Putamen (tissue), 1 donor: ENCODE data around the gene KIAA1671.

Experiments used
- DNase-seq: peaks from one replicate; pipeline ENCODE4 v3.0.0-alpha.2; 2016; ENCODE audit warnings: low spot score

Gene KIAA1671

GRCh38 chr22:25068707-25069106 is 116.2 kb downstream of the KIAA1671 start:
- no peak for DNase-seq

DNA sequence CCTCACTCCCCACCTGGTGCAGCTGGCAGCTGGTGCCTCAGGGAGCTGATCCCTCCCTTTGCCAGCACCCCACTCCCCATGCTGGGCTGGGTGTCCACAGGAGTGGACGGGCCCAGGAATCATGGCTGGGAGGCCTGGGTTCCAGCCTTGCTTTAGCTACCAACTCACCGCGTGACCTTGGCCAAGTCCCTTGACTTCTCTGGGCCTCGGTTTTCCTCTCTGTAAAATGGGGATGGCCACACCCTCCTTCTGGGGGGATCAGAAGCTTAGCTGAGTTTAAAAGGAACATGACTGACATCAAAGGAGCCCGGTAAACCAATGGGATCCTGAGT is 116.9 kb downstream of the KIAA1671 start:
- DNase-seq: no peak

- no peak for DNase-seq
These were observed 117.4 kb downstream of the KIAA1671 start for GRCh38 chr22:25069758-25070481.

DNA sequence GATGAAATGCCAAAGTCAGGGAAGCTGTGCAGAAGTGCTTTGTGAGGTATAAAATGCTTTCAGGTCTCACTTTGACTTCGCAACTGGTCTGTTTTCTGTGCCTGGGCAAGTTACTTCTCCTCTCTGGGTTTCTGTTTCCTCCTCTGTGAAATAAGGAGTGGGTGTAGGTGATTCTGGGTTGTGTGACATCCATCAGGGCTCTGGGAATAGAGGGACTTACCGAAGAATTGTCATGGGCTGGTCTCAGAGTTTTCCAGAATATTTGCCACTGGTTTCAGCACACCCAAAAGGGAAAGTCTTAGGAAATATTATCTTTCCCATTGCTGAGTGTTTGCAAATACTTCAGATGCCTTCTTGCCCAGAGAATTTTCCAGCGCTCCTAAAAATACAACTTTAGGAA is 118.4 kb downstream of the KIAA1671 start:
- no peak for DNase-seq

DNA sequence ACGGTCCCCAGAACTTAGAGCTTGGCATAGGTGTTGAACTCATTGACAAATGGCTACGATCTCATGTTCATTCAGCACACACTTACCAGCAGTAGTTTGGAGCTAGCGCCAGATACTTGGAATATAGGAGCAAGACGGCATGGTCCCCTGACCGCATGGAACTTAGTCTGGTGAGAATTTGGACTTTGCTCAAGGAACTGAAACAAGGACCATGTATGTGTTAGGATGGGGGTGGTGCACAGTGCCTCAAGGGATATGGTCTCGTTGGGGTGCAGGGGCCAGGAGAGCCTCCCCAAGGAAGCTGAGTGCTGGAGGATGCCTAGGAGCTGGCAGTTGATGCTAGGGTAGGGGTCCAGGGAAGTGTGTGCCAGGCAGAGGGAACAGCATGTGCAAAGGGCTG is 119.2 kb downstream of the KIAA1671 start:
- no peak for DNase-seq

DNA sequence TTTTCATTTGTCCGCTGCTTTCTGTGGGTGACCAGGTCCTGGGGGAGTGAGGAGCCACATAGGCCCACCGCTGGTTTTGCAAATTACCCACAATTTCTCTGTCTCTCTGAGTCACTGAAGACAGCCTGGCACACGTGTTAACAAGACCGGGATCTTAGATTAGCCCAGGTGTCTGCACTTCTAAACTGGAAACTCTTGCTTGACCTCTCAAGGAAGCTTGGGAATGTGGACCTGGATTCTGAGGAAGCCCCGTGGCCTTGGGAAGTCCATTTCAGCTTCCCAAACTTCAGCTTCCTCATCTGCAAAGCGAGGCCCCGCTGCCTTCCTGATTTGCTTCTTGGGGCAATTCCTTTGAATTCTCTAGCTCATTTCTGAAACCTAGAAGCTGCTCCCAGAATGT is 119.9 kb downstream of the KIAA1671 start:
- DNase-seq: no peak

GRCh38 chr22:25076336-25076735 is 123.8 kb downstream of the KIAA1671 start:
- no peak for DNase-seq

- DNase-seq: no peak
These were observed 124.5 kb downstream of the KIAA1671 start for GRCh38 chr22:25077056-25077455.

GRCh38 chr22:25077964-25078363 is 125.4 kb downstream of the KIAA1671 start:
- no peak for DNase-seq

DNA sequence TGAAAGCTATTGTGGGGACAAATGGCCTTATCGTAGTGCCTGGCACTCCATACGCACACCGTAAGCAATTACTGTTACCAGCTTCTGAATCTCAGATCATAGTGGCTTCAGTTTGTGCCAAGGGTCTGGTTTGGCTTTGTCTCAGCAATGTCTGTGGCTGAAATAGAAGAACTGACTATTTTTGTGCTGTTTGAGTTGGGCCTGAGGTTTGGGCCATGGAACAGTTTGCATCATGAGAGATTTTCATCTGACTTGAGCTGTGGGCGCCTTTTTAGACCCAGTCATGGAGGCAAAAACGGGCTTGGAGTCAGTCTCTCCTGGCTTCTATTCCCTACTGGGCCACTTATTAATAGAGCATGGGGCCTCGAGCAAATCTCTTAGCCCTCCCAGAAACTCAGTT is 126.1 kb downstream of the KIAA1671 start:
- DNase-seq: no peak

DNA sequence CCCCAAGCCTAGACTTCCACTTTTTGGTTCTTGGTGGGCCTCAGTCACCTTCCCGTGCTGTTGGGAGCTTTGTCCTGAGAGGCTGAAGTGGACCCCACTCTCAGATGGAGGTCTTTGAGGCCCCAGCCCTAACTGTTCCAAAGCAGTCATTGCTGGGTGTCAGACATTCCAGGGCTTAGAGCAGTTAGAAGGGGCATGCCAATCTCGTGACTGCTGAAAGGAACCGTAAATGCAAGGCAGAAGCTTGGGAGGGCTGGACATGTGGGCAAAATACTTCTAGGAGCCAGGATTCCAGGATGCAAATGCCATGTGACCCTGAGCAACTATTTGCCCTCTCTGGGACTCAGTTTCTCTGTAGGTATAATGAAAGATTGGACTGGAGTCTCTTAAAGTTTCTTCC is 128.3 kb downstream of the KIAA1671 start:
- no peak for DNase-seq

DNA sequence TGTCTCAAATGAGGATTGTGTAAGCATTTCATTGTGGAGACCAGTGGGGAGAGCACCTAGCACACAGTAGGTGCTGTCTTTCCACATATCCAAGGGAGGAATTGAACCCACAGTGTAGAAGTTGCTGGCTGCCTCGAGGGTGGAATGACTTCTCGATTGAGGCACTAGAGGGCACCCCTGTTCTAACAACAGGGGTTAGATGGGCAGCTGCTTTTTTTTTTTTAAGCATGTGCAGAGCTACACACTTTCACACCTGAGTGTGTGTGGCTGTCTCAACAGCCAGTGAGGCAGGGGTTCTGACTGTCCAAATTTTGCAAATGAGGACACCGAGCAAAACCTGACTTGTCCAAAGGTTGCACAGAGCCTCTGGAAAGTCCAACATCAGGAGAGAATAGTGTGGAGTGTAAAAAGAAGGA is 128.9 kb downstream of the KIAA1671 start:
- no peak for DNase-seq

DNA sequence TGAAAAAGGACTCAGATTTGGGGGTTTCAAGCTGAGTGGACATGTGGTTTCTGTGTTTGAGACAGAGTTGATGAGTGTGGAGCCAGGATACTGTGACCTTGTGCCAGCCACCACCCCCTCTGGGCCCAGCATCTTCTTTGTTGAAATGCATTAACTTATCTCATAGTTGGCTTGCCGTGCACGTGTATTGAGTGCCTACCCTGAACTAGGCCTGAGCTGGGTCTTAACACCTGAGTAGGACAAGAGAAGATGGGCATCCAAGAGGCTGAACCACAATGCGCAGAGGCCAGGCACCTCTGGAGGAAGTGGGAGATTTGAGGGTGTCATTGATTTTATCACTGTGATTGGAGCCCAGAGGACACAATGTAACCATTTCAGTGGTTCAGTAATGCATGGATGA is 129.6 kb downstream of the KIAA1671 start:
- no peak for DNase-seq

DNA sequence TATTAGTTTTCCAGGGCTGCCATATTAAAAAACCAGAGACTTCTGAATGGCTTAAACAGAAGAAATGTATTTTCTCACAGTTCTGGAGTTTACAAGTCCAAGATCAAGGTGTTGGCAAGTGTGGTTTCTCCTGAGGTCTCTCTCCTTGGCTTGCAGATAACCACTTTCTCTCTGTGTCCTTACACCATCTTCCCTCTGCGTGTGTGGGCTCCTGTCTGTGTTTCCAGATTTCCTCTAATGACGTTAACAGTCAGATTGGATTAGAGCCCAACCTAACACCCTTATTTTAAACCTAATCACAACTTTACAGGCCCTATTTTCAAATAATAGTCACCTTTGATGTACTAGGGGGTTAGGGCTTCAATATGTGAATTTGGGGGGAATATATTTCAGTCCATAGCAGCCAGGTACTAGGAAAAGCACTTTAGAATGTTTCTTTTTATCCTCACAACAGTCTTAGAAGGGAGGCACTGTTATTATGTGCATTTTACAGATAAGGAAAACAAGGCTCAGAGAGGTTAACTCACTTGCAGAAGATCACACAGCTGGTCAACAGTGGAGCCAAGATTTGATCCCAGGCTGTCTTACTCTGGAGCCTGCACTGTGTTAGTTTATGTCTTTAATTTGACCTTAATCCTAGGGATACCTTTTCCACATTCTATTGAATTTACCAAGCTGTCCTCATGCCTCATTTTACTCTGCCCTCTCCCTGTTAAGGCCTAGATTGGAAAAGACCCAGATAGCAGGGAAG is 130.7 kb downstream of the KIAA1671 start:
- DNase-seq: no peak

GRCh38 chr22:25083807-25084200 is 131.3 kb downstream of the KIAA1671 start:
- no peak for DNase-seq

- DNase-seq: no peak
These were observed 132.0 kb downstream of the KIAA1671 start for GRCh38 chr22:25084405-25085107.

DNA sequence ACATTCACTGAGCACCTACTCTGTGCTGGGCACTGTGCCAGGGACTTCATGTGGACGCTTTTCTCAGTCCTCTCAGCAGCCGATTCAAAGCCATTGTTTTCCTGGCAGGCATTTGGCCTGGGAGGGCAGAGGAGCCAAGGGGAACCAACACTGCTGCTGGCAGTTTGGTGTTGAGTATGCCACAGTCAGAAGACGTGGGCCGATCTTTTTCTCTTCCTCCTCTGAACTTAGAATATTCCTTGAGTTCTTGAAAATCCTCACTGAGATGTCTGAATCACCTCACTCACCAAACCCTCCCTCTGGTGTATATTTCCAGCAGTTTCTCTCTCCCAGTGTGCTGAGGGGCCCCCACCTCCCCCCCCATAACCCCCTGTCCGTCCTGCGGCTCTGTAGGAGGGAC is 132.6 kb downstream of the KIAA1671 start:
- DNase-seq: no peak

- DNase-seq: no peak
These were observed 133.7 kb downstream of the KIAA1671 start for GRCh38 chr22:25085930-25086901.

- no peak for DNase-seq
These were observed 134.4 kb downstream of the KIAA1671 start for GRCh38 chr22:25086902-25087282.

DNA sequence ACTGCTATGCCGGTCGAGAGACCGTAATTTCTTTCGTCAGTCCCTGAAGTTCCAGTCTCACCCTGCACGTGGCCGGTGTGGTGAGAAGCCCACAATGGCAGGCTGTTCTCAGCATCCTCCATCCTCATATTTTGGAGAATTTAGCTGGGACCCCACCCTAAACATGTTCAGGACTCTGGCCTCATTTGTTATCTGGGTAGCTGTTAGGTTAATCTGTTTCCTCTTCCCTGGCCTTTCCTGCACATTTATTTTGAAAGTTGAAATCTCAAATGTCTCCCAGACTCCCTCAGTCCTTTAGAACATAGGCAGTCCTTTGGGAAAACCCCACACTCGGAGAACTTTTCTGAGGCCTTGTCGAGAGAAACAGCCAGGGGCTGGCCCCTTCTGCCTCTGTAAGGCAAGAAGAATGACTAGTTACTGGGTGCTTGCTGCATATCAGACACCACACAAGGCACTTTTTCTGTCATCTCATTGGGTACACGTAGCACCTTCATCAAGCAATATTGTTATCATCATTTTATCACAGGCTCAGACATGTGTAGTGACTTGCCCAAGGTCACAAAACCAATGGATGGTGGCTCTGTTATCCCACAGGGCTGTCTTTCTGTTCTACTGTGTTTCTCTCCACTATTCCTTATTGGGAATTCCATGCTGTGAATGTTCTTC is 137.8 kb downstream of the KIAA1671 start:
- DNase-seq: no peak

GRCh38 chr22:25091458-25091857 is 138.9 kb downstream of the KIAA1671 start:
- DNase-seq: peak; percentile 55
